Measurements from ENCODE around the gene MXRA7. TPM values are rescaled to one million over a fixed set of nuclear protein-coding genes. Genes with fewer than 3 reads are reported as not detected.

Gene MXRA7
- total RNA-seq, 2 experiments from 2014 or later: 11.4 to 12.1 TPM

DNA sequence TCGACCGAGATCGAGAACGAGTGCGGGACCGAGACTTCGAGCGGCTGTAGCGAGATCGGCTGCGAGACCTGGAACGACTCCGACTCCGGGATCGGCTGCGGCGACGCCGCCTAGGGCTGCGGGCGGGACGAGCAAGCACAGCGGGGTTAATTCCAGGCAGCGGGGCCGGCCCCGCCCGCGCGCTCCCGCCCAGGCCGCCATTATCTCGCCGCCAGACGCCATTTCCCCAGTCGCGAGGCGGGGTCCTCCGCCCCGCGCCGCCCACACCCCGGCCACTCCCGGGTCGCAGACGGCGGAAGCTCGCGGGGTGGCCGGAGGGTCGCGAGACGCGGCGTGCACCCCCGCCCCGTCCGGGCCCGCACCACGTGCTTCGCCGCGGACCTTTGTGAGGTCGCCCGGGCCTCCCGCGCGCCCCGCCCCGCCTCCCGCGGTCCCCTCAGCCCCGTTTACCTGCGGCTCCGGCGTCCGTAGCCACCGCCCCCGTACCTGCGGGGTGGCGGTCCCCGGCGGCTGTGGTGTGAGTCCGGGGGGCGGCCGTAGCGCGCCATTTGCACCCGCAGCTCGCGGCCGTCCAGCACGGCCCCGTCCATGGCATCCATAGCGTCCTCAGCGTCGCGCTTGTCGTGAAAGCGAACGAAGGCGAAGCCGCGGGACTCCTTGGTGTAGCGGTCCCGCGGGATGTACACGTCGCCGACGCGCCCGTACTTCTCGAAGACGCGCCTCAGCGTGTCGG lies 25.8 kb upstream of the MXRA7 start:
- DNase-seq: peak; percentile 52 to 87 (median 64)
- peak overlapping the region; percentile 96 for H3K27ac Mint-ChIP-seq
- H3K27me3 Mint-ChIP-seq: no peaks in the 10 kb centered on the region
- H3K4me1 ChIP-seq (ENCODE audit: insufficient read depth, low read length): peaks cover 42% of the 10 kb centered on the region
- intact Hi-C loops (cut with DNase I, micrococcal nuclease): loop anchor here (1.0 to 10.0 kb wide), 6 partner anchors 10 to 952 kb away; partner anchors contain the start of genes JMJD6 (in 1 of the 2), METTL23 (in 1 of the 2), UBE2O (in 1 of the 2) and UNK (in 1 of the 2)
- no peaks in the 10 kb centered on the region for H3K9me3 Mint-ChIP-seq
- peak overlapping the region; percentile 93 to 99 for H3K27ac ChIP-seq (ENCODE audit: low read depth in 1 of 2, low read length in 2 of 2)
- TF ChIP-seq, protein P1, sequence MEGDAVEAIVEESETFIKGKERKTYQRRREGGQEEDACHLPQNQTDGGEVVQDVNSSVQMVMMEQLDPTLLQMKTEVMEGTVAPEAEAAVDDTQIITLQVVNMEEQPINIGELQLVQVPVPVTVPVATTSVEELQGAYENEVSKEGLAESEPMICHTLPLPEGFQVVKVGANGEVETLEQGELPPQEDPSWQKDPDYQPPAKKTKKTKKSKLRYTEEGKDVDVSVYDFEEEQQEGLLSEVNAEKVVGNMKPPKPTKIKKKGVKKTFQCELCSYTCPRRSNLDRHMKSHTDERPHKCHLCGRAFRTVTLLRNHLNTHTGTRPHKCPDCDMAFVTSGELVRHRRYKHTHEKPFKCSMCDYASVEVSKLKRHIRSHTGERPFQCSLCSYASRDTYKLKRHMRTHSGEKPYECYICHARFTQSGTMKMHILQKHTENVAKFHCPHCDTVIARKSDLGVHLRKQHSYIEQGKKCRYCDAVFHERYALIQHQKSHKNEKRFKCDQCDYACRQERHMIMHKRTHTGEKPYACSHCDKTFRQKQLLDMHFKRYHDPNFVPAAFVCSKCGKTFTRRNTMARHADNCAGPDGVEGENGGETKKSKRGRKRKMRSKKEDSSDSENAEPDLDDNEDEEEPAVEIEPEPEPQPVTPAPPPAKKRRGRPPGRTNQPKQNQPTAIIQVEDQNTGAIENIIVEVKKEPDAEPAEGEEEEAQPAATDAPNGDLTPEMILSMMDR (IDR thresholded peaks at IDR 0.05): no peak
- no peaks in the 10 kb centered on the region for H3K9me3 ChIP-seq (ENCODE audit: control insufficient read depth in 1 of 2, insufficient read depth in 1 of 2, low read length in 2 of 2)
- peak overlapping the region; percentile 96 for H3K4me3 ChIP-seq (ENCODE audit: low read length)
- H3K4me3 Mint-ChIP-seq: peak overlapping the region; percentile 96
- peaks cover 65% of the 10 kb centered on the region for H3K4me1 Mint-ChIP-seq (ENCODE audit: low read depth)
- H3K36me3 Mint-ChIP-seq (ENCODE audit: low read depth): peaks cover 69% of the 10 kb centered on the region
- peak; percentile 15 for ATAC-seq (ENCODE audit: poor library complexity)
- no peaks in the 10 kb centered on the region for H3K27me3 ChIP-seq (ENCODE audit: control insufficient read depth in 1 of 2, insufficient read depth in 2 of 2, low read length in 2 of 2)
- peaks cover 54% of the 10 kb centered on the region for H3K36me3 ChIP-seq (ENCODE audit: insufficient read depth, low read length)
- CTCF ChIA-PET: interaction anchor here (1.3 to 3.5 kb wide), 3 partner anchors 9 to 23 kb away, joined by 4 to 15 read pairs (median 7); partner anchors contain the start of genes JMJD6 and METTL23
- POLR2A ChIA-PET: interaction anchor here (0.6 to 7.9 kb wide), 16 partner anchors 8 to 1385 kb away, joined by 3 to 165 read pairs (median 5); partner anchors contain the start of genes JMJD6, METTL23, MXRA7 and TNRC6C

DNA sequence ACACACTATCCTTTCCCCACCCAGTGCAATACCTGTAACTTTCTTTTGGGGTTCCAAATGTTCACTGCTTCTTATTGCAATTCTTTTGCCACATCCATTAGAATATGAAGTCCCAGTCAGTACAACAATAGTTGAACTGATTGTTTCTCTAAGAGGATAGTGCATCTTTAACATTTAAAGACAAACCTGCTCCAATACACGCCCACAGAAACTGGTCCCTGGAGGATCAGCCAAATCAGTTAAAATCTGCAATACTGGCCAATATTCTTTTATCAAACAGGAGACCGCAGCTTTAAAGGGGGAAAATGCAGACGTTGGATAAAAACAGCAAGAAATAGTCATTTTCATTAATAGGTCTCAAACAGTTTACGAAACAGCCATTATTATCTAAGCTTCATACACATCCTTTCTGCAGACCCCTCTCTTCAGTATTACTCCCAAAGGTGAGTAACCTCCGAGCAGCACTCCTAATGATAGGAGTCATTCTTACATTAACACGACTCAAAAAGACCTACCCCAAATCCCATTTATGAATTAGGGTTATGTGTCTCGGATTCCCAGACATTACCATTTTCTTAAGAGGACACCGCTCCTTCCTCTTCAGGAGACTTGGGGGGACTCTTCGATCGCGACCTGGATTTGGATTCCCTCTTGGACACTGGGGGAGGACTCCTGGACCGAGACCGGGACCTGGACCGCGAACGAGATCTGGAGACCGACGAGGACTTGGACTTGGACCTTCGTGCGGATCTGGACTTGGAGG lies 25.0 kb upstream of the MXRA7 start:
- DNase-seq: peak in 1 of 14 experiments; percentile 16
- peak overlapping the region; percentile 96 for H3K27ac Mint-ChIP-seq
- no peaks in the 10 kb centered on the region for H3K27me3 Mint-ChIP-seq
- peak overlapping the region; percentile 42 to 99 for H3K27ac ChIP-seq (ENCODE audit: low read depth in 1 of 2, low read length in 2 of 2)
- ATAC-seq (ENCODE audit: poor library complexity): no peak
- H3K4me1 ChIP-seq (ENCODE audit: insufficient read depth, low read length): peaks cover 47% of the 10 kb centered on the region
- ChIA-PET POLR2A (interaction anchor here (0.6 to 7.9 kb wide), 16 partner anchors 9 to 1701 kb away, joined by 3 to 165 read pairs (median 6); partner anchors contain the start of genes JMJD6, METTL23, MXRA7 and UBALD2), CTCF (interaction anchor here (1.0 to 2.2 kb wide), 5 partner anchors 8 to 22 kb away, joined by 3 to 8 read pairs (median 6); partner anchors contain the start of genes JMJD6 and METTL23)
- H3K27me3 ChIP-seq (ENCODE audit: control insufficient read depth in 1 of 2, insufficient read depth in 2 of 2, low read length in 2 of 2): no peaks in the 10 kb centered on the region
- H3K4me3 Mint-ChIP-seq: peak overlapping the region; percentile 92
- intact Hi-C loops (cut with DNase I, micrococcal nuclease): loop anchor here (1.0 to 10.0 kb wide), 4 partner anchors 8 to 951 kb away; partner anchors contain the start of genes UBE2O (in 1 of the 2) and UNK (in 1 of the 2)
- H3K4me3 ChIP-seq (ENCODE audit: low read length): peak overlapping the region; percentile 96
- peaks cover 68% of the 10 kb centered on the region for H3K36me3 Mint-ChIP-seq (ENCODE audit: low read depth)
- TF ChIP-seq, protein P1 (IDR thresholded peaks at IDR 0.05): peak; percentile 21
- H3K36me3 ChIP-seq (ENCODE audit: insufficient read depth, low read length): peaks cover 53% of the 10 kb centered on the region
- H3K4me1 Mint-ChIP-seq (ENCODE audit: low read depth): peaks cover 66% of the 10 kb centered on the region
- no peaks in the 10 kb centered on the region for H3K9me3 Mint-ChIP-seq
- H3K9me3 ChIP-seq (ENCODE audit: control insufficient read depth in 1 of 2, insufficient read depth in 1 of 2, low read length in 2 of 2): no peaks in the 10 kb centered on the region

DNA sequence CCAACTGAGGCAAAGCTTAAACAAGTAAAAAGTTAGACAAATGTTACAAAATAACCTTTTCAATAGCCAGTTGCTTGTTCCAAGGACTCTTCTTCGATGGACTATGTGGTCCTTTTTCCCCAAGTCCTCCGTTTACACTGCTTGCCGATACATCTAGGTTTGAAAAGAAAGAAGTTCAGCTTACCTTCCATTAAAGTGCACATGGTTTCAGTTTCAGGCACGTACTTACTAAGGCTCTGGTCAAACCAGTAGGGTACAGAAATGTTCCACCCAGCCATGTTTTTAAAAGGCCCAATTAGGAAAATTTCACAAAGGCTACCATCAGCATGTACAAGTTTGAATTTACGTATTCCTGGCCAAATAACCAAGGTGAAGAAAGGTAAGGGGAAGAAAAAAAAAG lies 24.2 kb upstream of the MXRA7 start:
- DNase-seq (peak in 3 of 14 experiments; percentile 62 to 66 (median 62)), ATAC-seq (ENCODE audit: poor library complexity) (no peak)
- Histone ChIP-seq H3K27me3 (ENCODE audit: control insufficient read depth in 1 of 2, insufficient read depth in 2 of 2, low read length in 2 of 2) (no peaks in the 10 kb centered on the region), H3K4me3 (ENCODE audit: low read length) (peak overlapping the region; percentile 96), H3K27ac (ENCODE audit: low read depth in 1 of 2, low read length in 2 of 2) (peak overlapping the region; percentile 9 to 99), H3K36me3 (ENCODE audit: insufficient read depth, low read length) (peaks cover 59% of the 10 kb centered on the region), H3K4me1 (ENCODE audit: insufficient read depth, low read length) (peaks cover 53% of the 10 kb centered on the region), H3K9me3 (ENCODE audit: control insufficient read depth in 1 of 2, insufficient read depth in 1 of 2, low read length in 2 of 2) (no peaks in the 10 kb centered on the region)
- H3K4me3 Mint-ChIP-seq: peak overlapping the region; percentile 92
- CTCF ChIA-PET: interaction anchor here (0.5 to 2.2 kb wide), 7 partner anchors 8 to 212 kb away, joined by 3 to 8 read pairs (median 4); partner anchors contain the start of genes JMJD6 and METTL23
- H3K27ac Mint-ChIP-seq: peak overlapping the region; percentile 96
- POLR2A ChIA-PET: interaction anchor here (0.6 to 7.9 kb wide), 9 partner anchors 9 to 1700 kb away, joined by 3 to 165 read pairs (median 4); partner anchors contain the start of genes JMJD6, METTL23, MXRA7 and UBALD2
- TF ChIP-seq, protein P1 (IDR thresholded peaks at IDR 0.05): no peak
- peaks cover 74% of the 10 kb centered on the region for H3K36me3 Mint-ChIP-seq (ENCODE audit: low read depth)
- no peaks in the 10 kb centered on the region for H3K27me3 Mint-ChIP-seq
- H3K4me1 Mint-ChIP-seq (ENCODE audit: low read depth): peaks cover 59% of the 10 kb centered on the region
- no peaks in the 10 kb centered on the region for H3K9me3 Mint-ChIP-seq
- intact Hi-C loops (cut with DNase I, micrococcal nuclease): loop anchor here (1.0 to 10.0 kb wide), 4 partner anchors 8 to 950 kb away; partner anchors contain the start of genes UBE2O (in 1 of the 2) and UNK (in 1 of the 2)

Data from CD4-positive, alpha-beta T cell (primary cell).